ENCODE data around the gene JHY. TPM values are rescaled to one million over a fixed set of nuclear protein-coding genes. Genes with fewer than 3 reads are reported as not detected.
"Not testable (repeated sequence)": the region's sequence is repeated elsewhere in the genome, so short reads cannot be mapped to it uniquely, and the experiment has no call there.

Gene JHY
- total and polyA plus RNA-seq, 8 donors, result 7.3 to 10.0 (median 8.5) TPM

DNA sequence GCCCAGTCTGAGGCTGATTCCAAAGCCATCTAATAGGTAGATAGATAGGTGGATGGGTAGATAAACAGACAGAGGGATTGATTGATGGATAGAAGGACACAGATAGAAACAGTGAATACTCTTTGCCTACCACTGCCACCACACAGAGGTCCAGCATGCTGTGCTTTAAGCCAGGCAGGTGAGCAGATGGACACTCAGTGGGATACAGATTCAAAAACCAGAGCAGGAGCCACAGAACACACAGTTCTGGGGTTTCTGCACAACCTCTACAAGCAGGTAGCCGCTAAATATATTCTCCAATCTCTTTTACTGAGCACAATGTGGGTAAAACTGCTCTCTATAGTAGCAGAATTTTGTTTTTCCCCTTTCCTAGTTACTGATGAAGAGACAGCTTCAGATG is 20.5 kb upstream of the JHY start:
- Histone ChIP-seq H3K27ac (no peak overlapping the region), H3K27me3 (peaks cover 8 to 29% of the 10 kb centered on the region in 2 donors), H3K4me1 (no peaks in the 10 kb centered on the region), H3K36me3 (no peaks in the 10 kb centered on the region), H3K9me3 (no peaks in the 10 kb centered on the region), H3K4me3 (no peak overlapping the region)
- no peak for ATAC-seq
- intact Hi-C loops (cut with DNase I), result no loop called here
- TF ChIP-seq, protein P1, sequence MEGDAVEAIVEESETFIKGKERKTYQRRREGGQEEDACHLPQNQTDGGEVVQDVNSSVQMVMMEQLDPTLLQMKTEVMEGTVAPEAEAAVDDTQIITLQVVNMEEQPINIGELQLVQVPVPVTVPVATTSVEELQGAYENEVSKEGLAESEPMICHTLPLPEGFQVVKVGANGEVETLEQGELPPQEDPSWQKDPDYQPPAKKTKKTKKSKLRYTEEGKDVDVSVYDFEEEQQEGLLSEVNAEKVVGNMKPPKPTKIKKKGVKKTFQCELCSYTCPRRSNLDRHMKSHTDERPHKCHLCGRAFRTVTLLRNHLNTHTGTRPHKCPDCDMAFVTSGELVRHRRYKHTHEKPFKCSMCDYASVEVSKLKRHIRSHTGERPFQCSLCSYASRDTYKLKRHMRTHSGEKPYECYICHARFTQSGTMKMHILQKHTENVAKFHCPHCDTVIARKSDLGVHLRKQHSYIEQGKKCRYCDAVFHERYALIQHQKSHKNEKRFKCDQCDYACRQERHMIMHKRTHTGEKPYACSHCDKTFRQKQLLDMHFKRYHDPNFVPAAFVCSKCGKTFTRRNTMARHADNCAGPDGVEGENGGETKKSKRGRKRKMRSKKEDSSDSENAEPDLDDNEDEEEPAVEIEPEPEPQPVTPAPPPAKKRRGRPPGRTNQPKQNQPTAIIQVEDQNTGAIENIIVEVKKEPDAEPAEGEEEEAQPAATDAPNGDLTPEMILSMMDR (IDR thresholded peaks at IDR 0.05), result no peak
- no peak for DNase-seq

DNA sequence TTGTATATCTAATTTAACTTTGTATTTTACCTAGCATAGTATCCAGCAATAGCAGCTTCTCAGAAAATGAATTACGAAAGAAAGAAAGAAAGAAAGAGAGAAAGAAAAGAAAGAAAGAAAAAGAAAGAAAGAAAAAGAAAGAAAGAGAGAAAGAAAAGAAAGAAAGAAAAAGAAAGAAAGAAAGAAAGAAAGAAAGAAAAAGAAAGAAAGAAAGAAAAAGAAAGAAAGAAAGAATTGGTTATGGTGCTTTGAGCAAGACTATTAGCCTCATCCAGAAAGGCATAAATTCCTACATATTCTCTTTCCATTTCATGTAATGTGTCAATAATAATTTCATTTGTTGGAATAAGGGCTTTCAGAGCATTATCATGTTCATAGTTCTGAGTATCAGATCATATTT is 19.4 kb upstream of the JHY start:
- H3K4me3 ChIP-seq; DNase-seq; ATAC-seq; H3K9me3 ChIP-seq; H3K4me1 ChIP-seq; H3K27ac ChIP-seq; intact Hi-C loops (cut with DNase I); H3K36me3 ChIP-seq: not testable (repeated sequence)
- H3K27me3 ChIP-seq, result peaks cover 8 to 29% of the 10 kb centered on the region in 2 donors

DNA sequence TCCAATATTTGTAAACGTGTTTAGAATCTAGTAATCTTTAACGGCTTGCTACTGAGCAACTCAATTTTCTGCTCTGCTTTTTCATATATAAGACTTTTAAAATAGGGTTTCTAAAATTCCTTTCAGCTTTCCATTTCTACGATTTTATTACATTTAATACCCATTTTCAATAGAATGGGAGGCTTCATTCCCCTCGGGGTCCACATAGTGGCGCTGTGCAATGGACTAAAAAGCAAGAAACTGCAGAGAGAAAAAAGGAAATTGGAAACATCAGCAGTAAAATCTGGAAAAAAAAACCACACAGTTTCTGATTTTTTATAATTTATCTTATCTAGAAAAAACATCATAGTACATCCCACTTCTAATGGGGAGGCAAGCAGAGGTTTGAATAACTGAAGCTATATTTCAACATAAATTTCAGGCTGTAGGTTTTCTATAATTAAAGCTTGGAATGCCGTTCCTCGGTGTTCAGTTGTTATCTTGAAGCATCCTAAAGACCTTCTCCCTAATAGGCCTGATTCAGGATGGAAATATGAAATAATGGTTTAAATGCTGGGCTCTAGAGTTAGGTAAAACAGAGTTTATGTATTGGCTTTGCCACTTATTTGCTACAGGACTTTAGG is 18.7 kb upstream of the JHY start:
- Histone ChIP-seq H3K9me3 (no peaks in the 10 kb centered on the region), H3K36me3 (no peaks in the 10 kb centered on the region), H3K4me1 (no peaks in the 10 kb centered on the region), H3K4me3 (peak overlapping the region in 1 of 2 donors; percentile 15), H3K27ac (peak overlapping the region in 1 of 2 donors; percentile 48), H3K27me3 (peaks cover 8 to 29% of the 10 kb centered on the region in 2 donors)
- DNase-seq (peak in 3 of 4 donors; percentile 36 to 61 (median 37)), ATAC-seq (peak; percentile 90)
- intact Hi-C loops (cut with DNase I), result no loop called here
- TF ChIP-seq, protein P1 (IDR thresholded peaks at IDR 0.05), result peak; percentile 70 to 77

DNA sequence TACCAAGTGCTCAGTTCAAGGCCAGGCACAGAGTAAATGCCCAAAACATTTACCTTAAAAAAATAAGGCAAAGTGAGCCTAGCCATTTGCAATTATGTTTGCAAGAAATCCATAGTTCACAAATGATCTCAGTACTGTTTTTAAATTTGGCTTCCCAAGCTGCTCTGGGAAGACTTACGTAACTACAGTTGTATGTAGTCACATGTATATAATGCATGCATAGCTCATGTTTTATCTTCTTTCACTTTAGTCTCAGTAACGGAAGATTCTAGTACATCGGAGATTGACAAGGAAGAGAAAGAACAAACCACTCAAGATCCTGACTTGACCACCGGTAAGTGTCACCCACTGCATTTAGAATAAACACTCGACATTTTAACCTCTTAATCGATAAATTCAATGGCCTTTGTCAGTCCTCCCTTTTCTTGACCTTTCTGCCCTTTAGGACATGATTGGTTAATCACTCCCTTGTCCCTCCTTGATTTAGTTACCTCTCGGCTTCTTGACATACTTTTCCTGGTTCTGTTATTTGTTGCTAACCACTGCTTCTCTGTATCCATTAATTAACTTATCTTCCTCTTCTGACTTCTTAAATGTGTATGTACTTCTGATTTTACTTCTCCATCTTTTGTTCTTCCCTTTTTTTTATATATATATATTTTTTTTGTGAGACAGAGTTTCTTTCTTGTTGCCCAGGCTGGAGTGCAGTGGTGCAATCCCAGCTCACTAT is 18.0 kb upstream of the JHY start:
- TF ChIP-seq, protein P1 (IDR thresholded peaks at IDR 0.05), result no peak
- no peaks in the 10 kb centered on the region for H3K4me1 ChIP-seq
- H3K4me3 ChIP-seq, result peak overlapping the region in 1 of 2 donors; percentile 15
- DNase-seq (no peak), ATAC-seq (peak; percentile 67)
- peak overlapping the region in 1 of 2 donors; percentile 48 for H3K27ac ChIP-seq
- intact Hi-C loops (cut with DNase I), result loop anchor here in 1 of 2 donors (5.0 kb wide), 1 partner anchor 158 kb away; no protein-coding TSS in a partner anchor
- no peaks in the 10 kb centered on the region for H3K9me3 ChIP-seq
- peaks cover 8 to 29% of the 10 kb centered on the region in 2 donors for H3K27me3 ChIP-seq
- H3K36me3 ChIP-seq, result no peaks in the 10 kb centered on the region

DNA sequence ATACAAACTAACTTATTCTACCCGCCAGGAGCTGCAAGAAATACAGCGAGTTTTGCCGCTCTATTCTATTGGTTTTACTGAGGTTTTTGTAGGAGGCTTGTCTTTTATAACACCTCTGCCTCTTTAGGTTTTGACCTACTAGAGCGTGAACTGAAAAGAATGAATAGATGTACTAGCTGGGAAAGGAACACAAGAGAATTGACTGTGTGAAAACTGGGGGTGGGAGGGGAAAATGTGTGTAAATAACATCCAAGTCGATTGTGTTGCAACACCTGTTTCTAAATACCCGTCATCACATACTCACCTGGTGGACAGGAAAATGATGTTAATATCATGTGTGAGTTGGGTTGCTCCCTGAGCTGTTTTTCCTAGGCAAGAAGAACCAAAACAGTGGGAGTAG is 12.9 kb upstream of the JHY start:
- no peak overlapping the region for H3K4me3 ChIP-seq
- H3K36me3 ChIP-seq, result no peaks in the 10 kb centered on the region
- ATAC-seq (no peak), DNase-seq (no peak)
- no peaks in the 10 kb centered on the region for H3K4me1 ChIP-seq
- no peaks in the 10 kb centered on the region for H3K9me3 ChIP-seq
- H3K27me3 ChIP-seq, result no peaks in the 10 kb centered on the region
- intact Hi-C loops (cut with DNase I), result loop anchor here in 1 of 2 donors (5.0 kb wide), 1 partner anchor 153 kb away; no protein-coding TSS in a partner anchor
- H3K27ac ChIP-seq, result no peak overlapping the region
- TF ChIP-seq, protein P1 (IDR thresholded peaks at IDR 0.05), result no peak

All from left lung (tissue), 10 donors.